ENCODE measurements around the gene CLEC4C.
"Not testable (repeated sequence)": the region's sequence is repeated elsewhere in the genome, so short reads cannot be mapped to it uniquely, and the experiment has no call there.

CLEC4C gene

GRCh38 chr12:7751394-7751793 is 4.2 kb upstream of the CLEC4C start:
- Histone ChIP-seq H3K27me3 (replicated peaks) (no peaks in the 10 kb centered on the region), H3K4me3 (ENCODE audit: low read depth, low read length) (no peak overlapping the region), H3K36me3 (replicated peaks) (no peaks in the 10 kb centered on the region), H3K27ac (no peak overlapping the region)
- TF ChIP-seq CTCF (IDR thresholded peaks at IDR 0.05; ENCODE audit: low read depth, low read length, missing control alignments), result no peak
- DNase-seq, result no peak
- in situ Hi-C loops (cut with HindIII; ENCODE audit: low pct_ligation_motif_present, low sequenced_read_pairs), result no loop called here

GRCh38 chr12:7750350-7750749 is 3.2 kb upstream of the CLEC4C start:
- no peak for TF ChIP-seq CTCF (IDR thresholded peaks at IDR 0.05; ENCODE audit: low read depth, low read length, missing control alignments)
- no peak overlapping the region for H3K27ac ChIP-seq
- H3K36me3 ChIP-seq (replicated peaks), result no peaks in the 10 kb centered on the region
- in situ Hi-C loops (cut with HindIII; ENCODE audit: low pct_ligation_motif_present, low sequenced_read_pairs), result no loop called here
- no peaks in the 10 kb centered on the region for H3K27me3 ChIP-seq (replicated peaks)
- no peak for DNase-seq
- no peak overlapping the region for H3K4me3 ChIP-seq (ENCODE audit: low read depth, low read length)

GRCh38 chr12:7749442-7749841 is 2.3 kb upstream of the CLEC4C start:
- in situ Hi-C loops (cut with HindIII; ENCODE audit: low pct_ligation_motif_present, low sequenced_read_pairs), result no loop called here

GRCh38 chr12:7748852-7749251 is 1.7 kb upstream of the CLEC4C start:
- TF ChIP-seq CTCF (IDR thresholded peaks at IDR 0.05; ENCODE audit: low read depth, low read length, missing control alignments), result no peak
- Histone ChIP-seq H3K27ac (no peak overlapping the region), H3K27me3 (replicated peaks) (no peaks in the 10 kb centered on the region), H3K36me3 (replicated peaks) (no peaks in the 10 kb centered on the region), H3K4me3 (ENCODE audit: low read depth, low read length) (no peak overlapping the region)
- no peak for DNase-seq
- in situ Hi-C loops (cut with HindIII; ENCODE audit: low pct_ligation_motif_present, low sequenced_read_pairs), result no loop called here

More at GRCh38 chr12:7749442-7749841, 2.3 kb upstream of the CLEC4C start:
- H3K36me3 ChIP-seq (replicated peaks), result no peaks in the 10 kb centered on the region
- no peak overlapping the region for H3K27ac ChIP-seq
- no peak for DNase-seq
- TF ChIP-seq CTCF (IDR thresholded peaks at IDR 0.05; ENCODE audit: low read depth, low read length, missing control alignments), result no peak
- H3K27me3 ChIP-seq (replicated peaks), result no peaks in the 10 kb centered on the region
- H3K4me3 ChIP-seq (ENCODE audit: low read depth, low read length), result no peak overlapping the region

GRCh38 chr12:7732993-7733392 is 14.2 kb downstream of the CLEC4C start:
- in situ Hi-C loops (cut with HindIII; ENCODE audit: low pct_ligation_motif_present, low sequenced_read_pairs), result no loop called here
- no peak for DNase-seq
- Histone ChIP-seq H3K36me3 (replicated peaks) (no peaks in the 10 kb centered on the region), H3K4me3 (ENCODE audit: low read depth, low read length) (no peak overlapping the region), H3K27me3 (replicated peaks) (no peaks in the 10 kb centered on the region), H3K27ac (no peak overlapping the region)
- TF ChIP-seq CTCF (IDR thresholded peaks at IDR 0.05; ENCODE audit: low read depth, low read length, missing control alignments), result no peak

GRCh38 chr12:7731486-7731885 is 15.7 kb downstream of the CLEC4C start:
- no peak for TF ChIP-seq CTCF (IDR thresholded peaks at IDR 0.05; ENCODE audit: low read depth, low read length, missing control alignments)
- DNase-seq, result no peak
- H3K27me3 ChIP-seq (replicated peaks), result no peaks in the 10 kb centered on the region
- H3K36me3 ChIP-seq (replicated peaks), result no peaks in the 10 kb centered on the region
- H3K27ac ChIP-seq, result no peak overlapping the region
- H3K4me3 ChIP-seq (ENCODE audit: low read depth, low read length), result no peak overlapping the region
- in situ Hi-C loops (cut with HindIII; ENCODE audit: low pct_ligation_motif_present, low sequenced_read_pairs), result no loop called here

GRCh38 chr12:7730984-7731383 is 16.2 kb downstream of the CLEC4C start:
- H3K36me3 ChIP-seq (replicated peaks); H3K4me3 ChIP-seq (ENCODE audit: low read depth, low read length); H3K27me3 ChIP-seq (replicated peaks); in situ Hi-C loops (cut with HindIII; ENCODE audit: low pct_ligation_motif_present, low sequenced_read_pairs); DNase-seq; H3K27ac ChIP-seq: not testable (repeated sequence)

All from brain microvascular endothelial cell (primary cell).